HS-27A (cell line): ENCODE data around the gene HELB.

ENCODE experiments used
- DNase-seq: peaks from one replicate; pipeline ENCODE4 v3.0.0-alpha.2; 2012; ENCODE audit warnings: low read depth, missing footprints

The HELB gene

DNA sequence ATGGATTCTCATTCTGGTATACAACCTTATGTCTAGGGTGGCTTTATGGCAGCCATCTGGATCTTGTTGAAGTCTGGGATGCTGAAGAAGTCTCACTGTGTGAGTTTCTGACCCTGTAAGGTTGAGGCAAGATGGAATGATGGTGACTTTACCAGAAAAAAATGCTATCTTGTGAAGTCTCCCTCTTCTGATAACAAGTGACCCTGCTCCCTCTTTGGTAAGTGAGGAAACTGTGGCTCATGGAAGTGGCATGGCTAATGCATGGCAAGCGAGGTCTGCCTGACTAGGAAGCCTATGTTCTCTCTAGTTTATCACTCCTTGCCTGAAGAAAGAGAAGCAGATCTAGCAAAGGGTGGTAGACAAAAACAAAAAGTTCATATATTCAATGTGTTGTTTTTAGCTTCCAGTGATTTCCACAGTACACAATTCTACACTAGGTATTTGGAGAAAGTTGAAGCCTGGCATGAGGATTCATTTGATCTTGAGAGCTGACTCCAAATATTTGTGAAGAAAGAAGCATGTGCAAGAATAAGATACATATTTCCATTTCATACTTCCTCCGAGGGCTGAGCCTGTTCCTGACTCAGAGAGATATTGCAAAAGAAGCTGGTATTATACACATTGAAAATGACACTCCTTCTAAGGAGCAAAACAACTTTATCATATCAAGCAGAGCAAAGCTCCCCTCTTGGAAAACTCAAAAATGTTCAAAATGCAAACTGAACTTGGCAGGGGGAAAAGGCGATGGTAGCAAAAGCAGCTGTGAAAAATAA, 63.6 kb downstream of the HELB start:
- DNase-seq, result no peak

DNA sequence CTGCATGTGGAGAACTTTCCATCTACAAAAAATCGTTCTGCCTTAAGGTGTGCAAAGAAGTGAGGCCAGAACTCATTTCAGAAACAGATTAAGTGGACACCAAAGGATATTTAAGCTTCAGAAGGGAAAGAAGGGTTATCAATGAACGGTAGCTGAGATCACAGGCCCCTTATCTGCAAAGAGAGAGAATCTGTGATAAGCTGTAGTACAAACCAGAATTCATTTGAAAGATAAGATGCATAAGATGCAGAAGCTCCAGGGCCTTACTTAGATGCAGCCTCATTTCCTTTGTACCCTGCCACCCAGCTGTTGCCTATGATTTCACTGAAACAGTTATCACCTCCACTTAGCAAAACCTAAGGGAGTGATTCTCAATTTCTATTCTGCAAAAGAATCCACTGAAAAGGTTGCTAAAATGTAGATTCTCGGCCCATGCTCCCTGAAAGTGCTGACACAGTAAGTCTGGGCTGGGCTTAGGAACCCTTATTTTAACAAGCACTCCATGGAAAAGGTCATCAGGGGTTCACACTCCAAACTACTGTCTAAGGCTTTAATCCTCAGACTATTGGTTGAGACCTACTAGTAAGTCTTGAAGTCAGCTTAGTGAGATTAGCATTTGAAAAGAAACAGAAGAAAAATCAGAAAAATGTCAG, 64.8 kb downstream of the HELB start:
- no peak for DNase-seq

DNA sequence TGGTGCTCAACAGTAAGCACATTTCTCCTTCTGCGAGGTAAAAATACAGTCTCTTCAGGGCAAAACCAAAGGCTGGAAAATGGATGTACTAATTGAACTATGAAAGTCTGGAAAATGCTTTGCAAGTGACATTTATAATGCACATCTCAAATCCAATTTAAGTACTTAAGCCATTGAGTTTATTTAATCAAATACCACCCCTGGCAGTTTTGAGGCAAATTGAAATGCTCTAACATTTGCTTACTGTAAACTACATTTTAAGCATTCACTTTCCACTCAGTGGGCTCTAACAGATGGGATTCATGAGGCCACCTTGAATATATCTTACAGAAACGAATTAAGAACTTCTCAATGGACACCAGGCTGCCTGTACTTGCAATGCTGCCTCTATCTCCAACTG, 69.7 kb downstream of the HELB start:
- no peak for DNase-seq

DNA sequence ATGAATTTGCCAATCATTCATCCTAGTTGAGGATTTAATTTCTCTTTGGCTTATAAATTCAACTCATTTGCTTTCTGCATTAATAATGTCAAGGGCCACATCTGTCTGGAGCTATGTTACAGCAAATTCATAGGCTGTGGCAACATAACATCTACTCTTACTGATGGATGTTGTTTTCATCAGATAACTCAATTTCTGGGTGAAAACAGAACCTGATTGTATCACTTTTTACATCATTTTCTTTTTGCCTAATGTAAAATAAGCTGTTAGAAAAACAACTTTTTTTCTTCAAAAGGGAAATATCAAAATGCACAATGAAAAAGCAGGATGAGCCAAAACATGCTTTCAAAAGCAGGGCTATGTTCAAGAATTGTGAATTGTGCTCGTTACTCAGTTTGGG, 73.3 kb downstream of the HELB start:
- no peak for DNase-seq

DNA sequence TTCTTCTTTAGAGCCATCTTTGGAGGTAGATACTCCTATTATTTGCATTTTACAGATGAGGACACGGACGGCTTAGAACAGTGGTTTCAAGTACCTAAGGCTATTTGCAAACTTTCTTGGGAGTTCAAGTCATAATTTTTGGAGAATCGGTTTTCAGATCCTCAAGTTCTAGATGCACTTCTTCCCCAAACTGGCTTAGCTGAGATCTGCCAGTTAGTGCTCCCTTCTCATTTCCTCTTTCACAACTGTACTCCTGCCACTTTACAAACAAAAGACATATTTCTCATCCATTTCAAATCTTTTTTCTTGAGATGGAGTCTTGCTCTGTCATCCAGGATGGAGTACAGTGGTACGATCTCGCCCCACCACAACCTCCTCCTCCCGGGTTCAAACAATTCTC, 77.3 kb downstream of the HELB start:
- DNase-seq, result no peak

DNA sequence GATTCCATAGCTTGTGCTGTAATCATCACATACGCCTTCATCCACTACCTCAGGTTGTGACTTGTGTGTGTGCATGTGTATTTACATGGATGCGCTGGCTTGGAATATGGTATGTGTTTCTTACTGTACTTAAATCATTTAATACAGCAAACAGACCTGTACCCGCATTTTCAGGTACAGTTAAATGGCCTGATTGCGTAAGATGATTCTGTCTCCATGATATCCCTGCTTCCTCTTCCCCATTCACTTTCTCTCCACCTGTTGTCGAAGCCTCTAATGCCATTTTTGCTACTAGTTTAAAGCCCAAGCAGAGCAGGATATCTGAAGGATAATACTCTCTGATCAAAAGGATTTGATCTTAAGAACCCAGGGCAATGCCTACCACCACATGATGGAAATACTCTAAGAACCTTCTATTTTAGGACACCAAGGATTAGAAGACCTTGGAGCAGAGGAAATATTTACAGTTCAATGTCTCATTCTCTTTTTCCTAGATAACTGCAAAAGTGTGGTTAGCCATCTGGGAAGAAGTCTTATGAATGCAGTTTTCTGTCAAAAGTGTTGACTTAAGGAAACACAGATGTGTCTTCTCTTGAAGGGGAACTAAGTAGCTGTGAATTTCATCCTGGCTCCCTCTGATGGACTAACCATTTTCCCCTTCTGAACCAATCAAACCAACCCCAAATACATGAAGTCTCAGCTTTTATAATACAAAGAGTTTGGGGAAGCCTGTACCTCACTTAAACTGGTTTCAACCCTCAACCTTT, 78.7 kb downstream of the HELB start:
- no peak for DNase-seq

DNA sequence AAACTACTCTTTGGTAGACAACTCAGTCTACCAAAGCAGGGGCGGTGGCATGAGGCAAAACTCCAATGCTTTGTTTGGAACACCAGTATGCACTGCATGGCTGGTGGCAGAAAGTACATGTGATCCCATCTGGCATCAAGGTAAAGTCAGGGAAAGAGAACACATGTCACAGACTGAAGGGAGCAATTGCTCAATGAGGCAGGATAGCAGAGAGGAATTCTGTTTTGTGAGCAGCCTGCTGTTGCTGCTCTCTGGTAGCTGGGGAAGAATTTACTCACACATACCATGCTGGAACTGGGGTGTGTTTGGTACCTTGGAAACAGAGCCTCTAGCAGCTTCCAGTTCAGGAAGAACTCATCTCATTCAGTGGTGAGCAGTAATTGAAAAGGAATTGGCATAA, 84.8 kb downstream of the HELB start:
- no peak for DNase-seq
